OCI-LY3 (cell line): Measurements from ENCODE around the gene AATK.

Experiments
- CTCF ChIP-seq: fragments of 200-600, 300-600 bp; sonication (generic); IDR thresholded peaks from 2 replicates; pipeline ENCODE4 v1.5.1; 2014; ENCODE audit warnings: antibody characterized with exemption, low read length, low read depth
- EZH2phosphoT487 ChIP-seq: fragments of 200-600 bp; shearing (Covaris generic); IDR thresholded peaks from 2 replicates; pipeline ENCODE4 v1.6.1; 2018; ENCODE audit warnings: antibody characterized with exemption, mixed run types, low read depth

- no peak for TF ChIP-seq CTCF
- no peak for TF ChIP-seq EZH2phosphoT487
Measured at GRCh38 chr17:81102352-81102751, 63.7 kb downstream of the AATK start.
